Caco-2 (cell line): ENCODE measurements around the gene SPATA24. TPM values are rescaled to one million over a fixed set of nuclear protein-coding genes. Genes with fewer than 3 reads are reported as not detected.

Experiments
- BruUV-seq: library from RNA; stranded (reverse); fragments of 400-500 nt; replicated peaks from 2 replicates; lab custom pipeline; 2021; lab: Mats Ljungman, UMichigan
- CTCF ChIA-PET: fragments of 300-600 bp; sonication (Branson Sonifier 250); formaldehyde crosslinking; loops from one replicate; lab custom pipeline; 2022; ENCODE audit warnings: antibody characterized with exemption; lab: Charles Lee
- POLR2A ChIA-PET: fragments of 300-600 bp; sonication (Branson Sonifier 250); formaldehyde crosslinking; loops from one replicate; lab custom pipeline; 2022; ENCODE audit warnings: antibody characterized with exemption; lab: Charles Lee
- DNase-seq, 2 experiments: peaks; one replicate each; pipeline versions ENCODE4 v3.0.0 to v3.0.0-alpha.2; 2020 to 2022
- H3K27me3 ChIP-seq: replicated peaks from 2 replicates; pipeline ENCODE4 v1.6.0; 2011; ENCODE audit warnings: low read length; ENCODE audit not compliant: control insufficient read depth, insufficient read depth
- H3K36me3 ChIP-seq: 2 replicates; pipeline ENCODE4 v1.5.1; 2011; ENCODE audit warnings: low read length; ENCODE audit not compliant: control insufficient read depth, insufficient read depth
- H3K4me1 ChIP-seq: fragments of 250-450 bp; sonication (Bioruptor Pico); 2 replicates; pipeline ENCODE4 v1.5.1; 2020; ENCODE audit warnings: mild to moderate bottlenecking
- H3K4me3 ChIP-seq: 2 replicates; pipeline ENCODE4 v1.5.1; 2011; ENCODE audit warnings: low read depth, mild to moderate bottlenecking, control low read depth, low read length
- H3K9me3 ChIP-seq: fragments of 250-450 bp; sonication (Bioruptor Pico); 2 replicates; pipeline ENCODE4 v1.5.1; 2020; ENCODE audit warnings: mild to moderate bottlenecking, moderate library complexity
- H3K27ac Mint-ChIP-seq: one replicate; pipeline ENCODE4 v1.8.0; 2022; ENCODE audit warnings: mixed read lengths; ENCODE audit not compliant: unreplicated experiment
- H3K27me3 Mint-ChIP-seq: one replicate; pipeline ENCODE4 v1.8.0; 2022; ENCODE audit warnings: mixed read lengths; ENCODE audit not compliant: insufficient read depth, unreplicated experiment
- H3K36me3 Mint-ChIP-seq: one replicate; pipeline ENCODE4 v1.8.0; 2022; ENCODE audit warnings: mild to moderate bottlenecking, mixed read lengths; ENCODE audit not compliant: insufficient read depth, unreplicated experiment
- H3K4me1 Mint-ChIP-seq: one replicate; pipeline ENCODE4 v1.8.0; 2022; ENCODE audit warnings: low read depth, mixed read lengths; ENCODE audit not compliant: unreplicated experiment
- H3K4me3 Mint-ChIP-seq: one replicate; pipeline ENCODE4 v1.8.0; 2022; ENCODE audit warnings: mild to moderate bottlenecking, moderate library complexity, mixed read lengths; ENCODE audit not compliant: unreplicated experiment
- H3K9me3 Mint-ChIP-seq: one replicate; pipeline ENCODE4 v1.8.0; 2022; ENCODE audit warnings: mixed read lengths; ENCODE audit not compliant: unreplicated experiment
- intact Hi-C: fragments of 100-400 bp; cut with micrococcal nuclease; formaldehyde crosslinking; loops from one replicate; pipeline ENCODE4 v1.10.0; 2022; ENCODE audit not compliant: unreplicated experiment
- total RNA-seq: library from RNA; stranded (reverse); gene quantifications from 2 replicates; pipeline ENCODE4 v1.2.3, GENCODE V29; 2022
- TF ChIP-seq, protein P1 (sequence below), 2 experiments: fragments of 200-600 bp in 1 of 2; IDR thresholded peaks; 1 replicate in 1 of 2; 2 replicates in 1 of 2; pipeline versions ENCODE4 v1.5.1 to v1.8.0; 2011 to 2022; ENCODE audit warnings: antibody characterized with exemption in 1 of 2, control low read depth in 1 of 2, inconsistent platforms in 1 of 2, low read depth in 1 of 2, low read length in 1 of 2, mild to moderate bottlenecking in 1 of 2, moderate library complexity in 1 of 2; ENCODE audit not compliant: insufficient read depth in 1 of 2, severe bottlenecking in 1 of 2, unreplicated experiment in 1 of 2

The SPATA24 gene
- total RNA-seq, 1 experiment from 2014 or later: 10.1 TPM

GRCh38 chr5:139390639-139391569, 13.0 kb downstream of the SPATA24 start:
- peaks cover 23% of the 10 kb centered on the region for H3K4me1 ChIP-seq
- CTCF ChIA-PET: interaction anchor here (0.6 to 1.4 kb wide), 2 partner anchors 49 to 603 kb away, joined by 3 to 6 read pairs; partner anchors contain the start of gene PAIP2
- intact Hi-C loops: no loop called here
- H3K9me3 Mint-ChIP-seq: no peaks in the 10 kb centered on the region
- H3K36me3 Mint-ChIP-seq: peaks cover 14% of the 10 kb centered on the region
- no TSS peak for BruUV-seq
- no peak overlapping the region for H3K4me3 ChIP-seq
- no peaks in the 10 kb centered on the region for H3K27me3 ChIP-seq
- POLR2A ChIA-PET: no interaction called here
- peak overlapping the region; percentile 40 for H3K27ac Mint-ChIP-seq
- peaks cover 9% of the 10 kb centered on the region for H3K4me1 Mint-ChIP-seq
- no peak overlapping the region for H3K4me3 Mint-ChIP-seq
- no peaks in the 10 kb centered on the region for H3K9me3 ChIP-seq
- no peaks in the 10 kb centered on the region for H3K36me3 ChIP-seq
- H3K27me3 Mint-ChIP-seq: no peaks in the 10 kb centered on the region
- no peak for DNase-seq
- TF ChIP-seq, protein P1, sequence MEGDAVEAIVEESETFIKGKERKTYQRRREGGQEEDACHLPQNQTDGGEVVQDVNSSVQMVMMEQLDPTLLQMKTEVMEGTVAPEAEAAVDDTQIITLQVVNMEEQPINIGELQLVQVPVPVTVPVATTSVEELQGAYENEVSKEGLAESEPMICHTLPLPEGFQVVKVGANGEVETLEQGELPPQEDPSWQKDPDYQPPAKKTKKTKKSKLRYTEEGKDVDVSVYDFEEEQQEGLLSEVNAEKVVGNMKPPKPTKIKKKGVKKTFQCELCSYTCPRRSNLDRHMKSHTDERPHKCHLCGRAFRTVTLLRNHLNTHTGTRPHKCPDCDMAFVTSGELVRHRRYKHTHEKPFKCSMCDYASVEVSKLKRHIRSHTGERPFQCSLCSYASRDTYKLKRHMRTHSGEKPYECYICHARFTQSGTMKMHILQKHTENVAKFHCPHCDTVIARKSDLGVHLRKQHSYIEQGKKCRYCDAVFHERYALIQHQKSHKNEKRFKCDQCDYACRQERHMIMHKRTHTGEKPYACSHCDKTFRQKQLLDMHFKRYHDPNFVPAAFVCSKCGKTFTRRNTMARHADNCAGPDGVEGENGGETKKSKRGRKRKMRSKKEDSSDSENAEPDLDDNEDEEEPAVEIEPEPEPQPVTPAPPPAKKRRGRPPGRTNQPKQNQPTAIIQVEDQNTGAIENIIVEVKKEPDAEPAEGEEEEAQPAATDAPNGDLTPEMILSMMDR (IDR thresholded peaks at IDR 0.05; ENCODE audit: insufficient read depth in 1 of 2, low read depth in 1 of 2, low read length in 1 of 2, severe bottlenecking in 1 of 2, unreplicated experiment in 1 of 2): no peak

DNA sequence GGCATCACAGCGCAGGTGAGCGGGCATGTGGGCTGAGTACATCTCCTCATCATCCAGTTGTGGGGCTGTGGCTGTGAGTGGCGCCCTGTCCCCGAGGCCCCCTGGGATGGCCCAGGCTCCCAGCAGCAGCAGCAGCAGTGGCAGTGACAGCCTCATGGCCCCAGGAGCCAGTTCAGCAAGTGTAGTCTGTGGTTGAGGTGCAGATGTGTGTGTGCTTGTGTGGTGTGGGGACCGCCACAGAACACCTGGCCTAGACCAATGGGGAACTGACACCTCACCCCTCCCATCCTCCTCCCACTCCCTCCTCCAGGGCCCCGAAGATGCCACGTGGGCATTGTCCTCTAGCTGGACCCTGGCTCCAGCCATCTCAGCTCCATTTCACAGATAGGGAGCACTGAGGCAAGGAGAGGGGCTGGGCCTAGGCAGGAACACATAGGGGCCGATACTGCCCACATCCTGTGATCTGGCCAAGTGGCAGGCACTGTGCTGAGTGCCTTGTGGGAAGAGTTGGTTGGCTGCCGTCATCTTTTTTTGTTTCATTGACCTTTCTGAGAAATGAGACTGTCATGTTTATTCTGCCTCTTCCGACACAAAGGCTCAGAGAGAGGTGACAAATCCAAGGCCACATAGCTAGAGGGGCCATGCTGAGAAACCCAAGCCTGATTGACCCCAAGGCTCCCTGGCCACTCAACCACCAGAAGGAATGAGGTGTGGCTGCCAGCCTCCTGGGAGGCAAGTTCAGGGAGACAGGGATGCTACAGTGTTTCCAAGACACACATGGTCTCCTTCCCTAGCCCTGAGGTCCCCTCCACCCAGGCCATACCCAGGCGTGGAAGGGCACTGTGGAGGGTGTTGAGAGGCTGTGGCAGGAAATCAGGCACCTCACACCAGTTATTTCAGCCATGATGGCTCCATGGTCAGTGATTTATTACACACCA, 13.9 kb downstream of the SPATA24 start, which contains the start of gene MZB1:
Gene MZB1 (minus strand): TSS at position 213 of the 938 bp plus-strand sequence. CDS start 57 bp downstream, at position 156.
- Mint-ChIP-seq H3K36me3 (peaks cover 14% of the 10 kb centered on the region), H3K4me1 (peaks cover 14% of the 10 kb centered on the region), H3K9me3 (no peaks in the 10 kb centered on the region), H3K27me3 (no peaks in the 10 kb centered on the region), H3K27ac (no peak within 1 kb of the TSS), H3K4me3 (no peak within 1 kb of the TSS)
- no peak for DNase-seq
- H3K4me1 ChIP-seq: peaks cover 33% of the 10 kb centered on the region
- POLR2A ChIA-PET: no interaction called here
- BruUV-seq: no TSS peak
- H3K36me3 ChIP-seq: no peaks in the 10 kb centered on the region
- TF ChIP-seq, protein P1 (IDR thresholded peaks at IDR 0.05; ENCODE audit: insufficient read depth in 1 of 2, low read depth in 1 of 2, low read length in 1 of 2, severe bottlenecking in 1 of 2, unreplicated experiment in 1 of 2): no peak
- CTCF ChIA-PET: interaction anchor here (1.4 kb wide), 1 partner anchor 48 kb away, joined by 6 read pairs; the partner anchor contains the start of gene PAIP2
- no peaks in the 10 kb centered on the region for H3K9me3 ChIP-seq
- intact Hi-C loops: no loop called here
- H3K4me3 ChIP-seq: no peak within 1 kb of the TSS
- H3K27me3 ChIP-seq: no peaks in the 10 kb centered on the region
